MM.1S (cell line): ENCODE results near the gene NTPCR.

Source experiments
- DNase-seq: peaks from one replicate; pipeline ENCODE4 v3.0.0-alpha.2; 2015
- H2AFZ ChIP-seq: fragments of 300-600 bp; sonication (generic); 2 replicates; pipeline ENCODE4 v1.6.0; 2016; ENCODE audit warnings: antibody characterized with exemption, low read length
- H3F3A ChIP-seq: fragments of 300-600 bp; sonication (generic); 2 replicates; pipeline ENCODE4 v1.6.1; 2016; ENCODE audit warnings: mild to moderate bottlenecking, antibody characterized with exemption, low read length, moderate library complexity, mixed read lengths; ENCODE audit not compliant: insufficient read depth
- H3K27ac ChIP-seq: fragments of 300-600 bp; sonication (generic); 2 replicates; pipeline ENCODE4 v1.5.1; 2016; ENCODE audit warnings: mild to moderate bottlenecking, low read length
- H3K27me3 ChIP-seq: fragments of 300-600 bp; sonication (generic); replicated peaks from 2 replicates; pipeline ENCODE4 v1.6.0; 2016; ENCODE audit warnings: low read length; ENCODE audit not compliant: insufficient read depth
- H3K36me3 ChIP-seq: fragments of 300-600 bp; sonication (generic); replicated peaks from 2 replicates; pipeline ENCODE4 v1.6.1; 2016; ENCODE audit warnings: mild to moderate bottlenecking, low read length, mixed read lengths; ENCODE audit not compliant: insufficient read depth
- H3K4me1 ChIP-seq: fragments of 300-600 bp; sonication (generic); 2 replicates; pipeline ENCODE4 v1.6.1; 2016; ENCODE audit warnings: low read length, mixed read lengths
- H3K4me2 ChIP-seq: fragments of 300-600 bp; sonication (generic); 2 replicates; pipeline ENCODE4 v1.6.0; 2016; ENCODE audit warnings: low read depth, low read length
- H3K4me3 ChIP-seq: fragments of 300-600 bp; sonication (generic); 2 replicates; pipeline ENCODE4 v1.5.1; 2016; ENCODE audit warnings: low read length, mixed read lengths
- H3K79me2 ChIP-seq: fragments of 300-600 bp; sonication (generic); 2 replicates; pipeline ENCODE4 v1.6.1; 2016; ENCODE audit warnings: mixed run types, low read length, mixed read lengths
- H3K9ac ChIP-seq: fragments of 300-600 bp; sonication (generic); 2 replicates; pipeline ENCODE4 v1.6.1; 2016; ENCODE audit warnings: low read length, mixed read lengths
- H3K9me2 ChIP-seq: fragments of 300-600 bp; sonication (generic); replicated peaks from 2 replicates; pipeline ENCODE4 v1.6.1; 2016; ENCODE audit warnings: mild to moderate bottlenecking, low read length, mixed read lengths; ENCODE audit not compliant: insufficient read depth
- H3K9me3 ChIP-seq: fragments of 300-600 bp; sonication (generic); replicated peaks from 2 replicates; pipeline ENCODE4 v1.6.1; 2016; ENCODE audit warnings: mild to moderate bottlenecking, low read length, mixed read lengths; ENCODE audit not compliant: insufficient read depth
- H4K20me1 ChIP-seq: fragments of 300-600 bp; sonication (generic); 2 replicates; pipeline ENCODE4 v1.6.1; 2016; ENCODE audit warnings: mild to moderate bottlenecking, low read length, moderate library complexity, mixed read lengths; ENCODE audit not compliant: insufficient read depth
- EZH2 ChIP-seq: fragments of 300-600 bp; sonication (generic); optimal IDR thresholded peaks from 2 replicates; pipeline ENCODE3; 2017; ENCODE audit warnings: low read depth, mild to moderate bottlenecking, antibody characterized with exemption, low read length, mixed read lengths
- EZH2phosphoT487 ChIP-seq: fragments of 300-600 bp; sonication (generic); IDR thresholded peaks from 2 replicates; pipeline ENCODE4 v1.6.1; 2018; ENCODE audit warnings: antibody characterized with exemption, low read length
- TF ChIP-seq, protein P1 (sequence below): fragments of 300-600 bp; sonication (generic); IDR thresholded peaks from 2 replicates; pipeline ENCODE4 v1.5.1; 2016; ENCODE audit warnings: antibody characterized with exemption, low read length, mixed read lengths

NTPCR gene

GRCh38 chr1:232940262-232940661 is 10.1 kb upstream of the NTPCR start:
- H2AFZ ChIP-seq: no peak overlapping the region
- TF ChIP-seq EZH2phosphoT487 (no peak), EZH2 (no peak)
- TF ChIP-seq, protein P1, sequence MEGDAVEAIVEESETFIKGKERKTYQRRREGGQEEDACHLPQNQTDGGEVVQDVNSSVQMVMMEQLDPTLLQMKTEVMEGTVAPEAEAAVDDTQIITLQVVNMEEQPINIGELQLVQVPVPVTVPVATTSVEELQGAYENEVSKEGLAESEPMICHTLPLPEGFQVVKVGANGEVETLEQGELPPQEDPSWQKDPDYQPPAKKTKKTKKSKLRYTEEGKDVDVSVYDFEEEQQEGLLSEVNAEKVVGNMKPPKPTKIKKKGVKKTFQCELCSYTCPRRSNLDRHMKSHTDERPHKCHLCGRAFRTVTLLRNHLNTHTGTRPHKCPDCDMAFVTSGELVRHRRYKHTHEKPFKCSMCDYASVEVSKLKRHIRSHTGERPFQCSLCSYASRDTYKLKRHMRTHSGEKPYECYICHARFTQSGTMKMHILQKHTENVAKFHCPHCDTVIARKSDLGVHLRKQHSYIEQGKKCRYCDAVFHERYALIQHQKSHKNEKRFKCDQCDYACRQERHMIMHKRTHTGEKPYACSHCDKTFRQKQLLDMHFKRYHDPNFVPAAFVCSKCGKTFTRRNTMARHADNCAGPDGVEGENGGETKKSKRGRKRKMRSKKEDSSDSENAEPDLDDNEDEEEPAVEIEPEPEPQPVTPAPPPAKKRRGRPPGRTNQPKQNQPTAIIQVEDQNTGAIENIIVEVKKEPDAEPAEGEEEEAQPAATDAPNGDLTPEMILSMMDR: no peak
- H3K79me2 ChIP-seq: no peaks in the 10 kb centered on the region

GRCh38 chr1:232942413-232943294 is 7.8 kb upstream of the NTPCR start:
- 0 out of 2 replicates have a peak, but pooled peaks cover 2% of the 10 kb centered on the region for H3K4me1 ChIP-seq
- no peaks in the 10 kb centered on the region for H3K27me3 ChIP-seq
- no peak overlapping the region for H2AFZ ChIP-seq
- H3K9ac ChIP-seq: no peak overlapping the region
- H3K4me2 ChIP-seq: no peak overlapping the region
- no peak overlapping the region for H3K4me3 ChIP-seq
- H3K9me3 ChIP-seq: no peaks in the 10 kb centered on the region
- no peaks in the 10 kb centered on the region for H3K36me3 ChIP-seq
- H4K20me1 ChIP-seq: no peaks in the 10 kb centered on the region
- H3K9me2 ChIP-seq: no peaks in the 10 kb centered on the region
- no peaks in the 10 kb centered on the region for H3F3A ChIP-seq
- TF ChIP-seq, protein P1: no peak
- TF ChIP-seq EZH2 (no peak), EZH2phosphoT487 (no peak)
- H3K27ac ChIP-seq: no peak overlapping the region
- no peak for DNase-seq
- H3K79me2 ChIP-seq: no peaks in the 10 kb centered on the region

More at GRCh38 chr1:232940262-232940661, 10.1 kb upstream of the NTPCR start:
- Histone ChIP-seq H3K27ac (no peak overlapping the region), H3K9me2 (no peaks in the 10 kb centered on the region), H3K9me3 (no peaks in the 10 kb centered on the region), H3K36me3 (no peaks in the 10 kb centered on the region), H3K4me3 (no peak overlapping the region), H3K27me3 (no peaks in the 10 kb centered on the region), H3K4me2 (no peak overlapping the region), H4K20me1 (no peaks in the 10 kb centered on the region), H3K4me1 (0 out of 2 replicates have a peak, but pooled peaks cover 2% of the 10 kb centered on the region), H3F3A (no peaks in the 10 kb centered on the region), H3K9ac (no peak overlapping the region)
- no peak for DNase-seq

GRCh38 chr1:232943679-232944252 is 6.6 kb upstream of the NTPCR start:
- H3K4me2 ChIP-seq: no peak overlapping the region
- H3K4me3 ChIP-seq: no peak overlapping the region
- no peaks in the 10 kb centered on the region for H3K79me2 ChIP-seq
- 0 out of 2 replicates have a peak, but pooled peaks cover 2% of the 10 kb centered on the region for H3K4me1 ChIP-seq
- no peak overlapping the region for H3K9ac ChIP-seq
- no peaks in the 10 kb centered on the region for H3K36me3 ChIP-seq
- no peaks in the 10 kb centered on the region for H4K20me1 ChIP-seq
- TF ChIP-seq EZH2phosphoT487 (no peak), EZH2 (no peak)
- TF ChIP-seq, protein P1: no peak
- no peaks in the 10 kb centered on the region for H3K9me3 ChIP-seq
- no peak overlapping the region for H3K27ac ChIP-seq
- no peaks in the 10 kb centered on the region for H3K9me2 ChIP-seq
- no peak overlapping the region for H2AFZ ChIP-seq
- H3K27me3 ChIP-seq: no peaks in the 10 kb centered on the region
- no peaks in the 10 kb centered on the region for H3F3A ChIP-seq
- no peak for DNase-seq
